Memory B cell (primary cell): ENCODE measurements around the gene PTPRM.

ENCODE experiments used
- ATAC-seq: fragments of 150-1000 bp; cut with Tn5 transposase; 2 replicates; pipeline ENCODE4 v1.10.0; 2021; ENCODE audit warnings: low read depth, mild to moderate bottlenecking, moderate library complexity
- DNase-seq, 2 donors: peaks; one replicate each; pipeline ENCODE4 v3.0.0; 2022; ENCODE audit warnings: low spot score in 2 of 2
- H3K27ac Mint-ChIP-seq: one replicate; pipeline ENCODE4 v1.8.0; 2022; ENCODE audit warnings: mild to moderate bottlenecking, moderate library complexity, mixed read lengths
- H3K27me3 Mint-ChIP-seq: one replicate; pipeline ENCODE4 v1.8.0; 2022; ENCODE audit warnings: mixed read lengths
- H3K36me3 Mint-ChIP-seq: one replicate; pipeline ENCODE4 v1.8.0; 2022; ENCODE audit warnings: mild to moderate bottlenecking, mixed read lengths
- H3K4me1 Mint-ChIP-seq: one replicate; pipeline ENCODE4 v1.8.0; 2022; ENCODE audit warnings: mixed read lengths
- H3K4me3 Mint-ChIP-seq: one replicate; pipeline ENCODE4 v1.8.0; 2022; ENCODE audit warnings: mild to moderate bottlenecking, moderate library complexity, mixed read lengths
- H3K9me3 Mint-ChIP-seq: one replicate; pipeline ENCODE4 v1.8.0; 2022; ENCODE audit warnings: mixed read lengths

Gene PTPRM

DNA sequence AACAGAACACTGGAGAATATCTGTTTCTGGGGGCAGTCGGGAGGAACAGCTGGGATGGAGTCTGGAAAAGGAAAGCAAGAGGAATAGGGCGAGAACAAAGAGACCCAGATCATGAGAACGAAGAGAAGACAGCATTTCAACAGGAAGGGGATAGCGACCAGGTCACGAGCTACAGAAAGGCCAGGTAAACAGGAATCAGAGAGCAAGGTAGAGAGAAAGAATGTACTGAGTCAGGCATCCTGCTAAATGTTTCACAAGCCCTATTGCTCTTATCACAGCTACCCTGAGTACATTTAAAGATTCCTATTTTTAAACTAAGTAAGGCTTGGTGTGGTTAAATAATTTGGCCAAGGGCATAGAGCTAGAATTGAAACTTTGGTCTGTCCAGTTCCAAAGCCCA lies 787.2 kb downstream of the PTPRM start:
- H3K27me3 Mint-ChIP-seq = peaks cover 12% of the 10 kb centered on the region
- H3K36me3 Mint-ChIP-seq = no peaks in the 10 kb centered on the region
- ATAC-seq = no peak
- no peaks in the 10 kb centered on the region for H3K4me1 Mint-ChIP-seq
- peaks cover 2% of the 10 kb centered on the region for H3K9me3 Mint-ChIP-seq
- no peak for DNase-seq
- H3K27ac Mint-ChIP-seq = no peak overlapping the region
- H3K4me3 Mint-ChIP-seq = no peak overlapping the region

DNA sequence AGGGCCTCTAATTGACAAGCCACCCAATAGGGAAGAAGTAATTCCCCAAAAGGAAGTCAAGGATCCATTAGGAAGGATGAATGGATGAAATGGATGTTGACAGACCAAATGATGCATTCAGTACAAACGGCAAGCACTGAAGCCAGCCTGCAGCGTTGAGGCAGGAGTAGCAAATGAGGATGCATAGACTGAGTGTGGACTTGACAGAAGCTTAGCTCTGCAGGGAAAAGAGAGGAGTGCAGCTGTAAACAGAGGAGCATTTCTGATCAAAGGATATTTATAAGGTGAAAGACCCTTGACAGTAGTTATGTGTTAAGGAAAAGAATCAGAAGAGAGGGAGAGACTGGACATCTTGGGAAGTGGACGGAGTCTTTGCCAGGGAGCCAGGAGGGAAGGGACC lies 788.9 kb downstream of the PTPRM start:
- peaks cover 10% of the 10 kb centered on the region for H3K27me3 Mint-ChIP-seq
- no peaks in the 10 kb centered on the region for H3K4me1 Mint-ChIP-seq
- H3K4me3 Mint-ChIP-seq = no peak overlapping the region
- no peak for ATAC-seq
- H3K36me3 Mint-ChIP-seq = no peaks in the 10 kb centered on the region
- H3K9me3 Mint-ChIP-seq = peaks cover 2% of the 10 kb centered on the region
- no peak for DNase-seq
- no peak overlapping the region for H3K27ac Mint-ChIP-seq

DNA sequence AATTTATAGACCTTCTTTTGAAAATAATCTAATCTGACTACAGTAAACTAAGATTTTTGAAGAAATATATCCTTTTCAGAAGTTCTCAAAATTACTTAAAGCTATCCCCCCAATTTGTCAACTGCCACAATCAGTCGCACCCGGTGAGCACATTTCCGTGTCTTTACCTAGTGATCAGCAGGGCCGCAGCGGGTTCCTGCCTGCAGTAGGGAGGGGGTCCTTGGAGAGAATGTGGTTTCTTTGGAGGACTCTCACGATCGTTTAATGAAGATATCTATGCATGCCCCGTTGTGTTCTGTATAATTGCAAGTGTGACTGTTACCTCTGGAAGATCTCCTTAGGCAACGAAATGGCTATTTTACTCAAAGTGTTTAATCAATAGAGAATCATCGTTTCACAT lies 790.2 kb downstream of the PTPRM start:
- no peak overlapping the region for H3K4me3 Mint-ChIP-seq
- peaks cover under 1% of the 10 kb centered on the region for H3K9me3 Mint-ChIP-seq
- no peaks in the 10 kb centered on the region for H3K4me1 Mint-ChIP-seq
- no peak for DNase-seq
- no peak overlapping the region for H3K27ac Mint-ChIP-seq
- H3K36me3 Mint-ChIP-seq = no peaks in the 10 kb centered on the region
- peaks cover 11% of the 10 kb centered on the region for H3K27me3 Mint-ChIP-seq
- ATAC-seq = no peak

DNA sequence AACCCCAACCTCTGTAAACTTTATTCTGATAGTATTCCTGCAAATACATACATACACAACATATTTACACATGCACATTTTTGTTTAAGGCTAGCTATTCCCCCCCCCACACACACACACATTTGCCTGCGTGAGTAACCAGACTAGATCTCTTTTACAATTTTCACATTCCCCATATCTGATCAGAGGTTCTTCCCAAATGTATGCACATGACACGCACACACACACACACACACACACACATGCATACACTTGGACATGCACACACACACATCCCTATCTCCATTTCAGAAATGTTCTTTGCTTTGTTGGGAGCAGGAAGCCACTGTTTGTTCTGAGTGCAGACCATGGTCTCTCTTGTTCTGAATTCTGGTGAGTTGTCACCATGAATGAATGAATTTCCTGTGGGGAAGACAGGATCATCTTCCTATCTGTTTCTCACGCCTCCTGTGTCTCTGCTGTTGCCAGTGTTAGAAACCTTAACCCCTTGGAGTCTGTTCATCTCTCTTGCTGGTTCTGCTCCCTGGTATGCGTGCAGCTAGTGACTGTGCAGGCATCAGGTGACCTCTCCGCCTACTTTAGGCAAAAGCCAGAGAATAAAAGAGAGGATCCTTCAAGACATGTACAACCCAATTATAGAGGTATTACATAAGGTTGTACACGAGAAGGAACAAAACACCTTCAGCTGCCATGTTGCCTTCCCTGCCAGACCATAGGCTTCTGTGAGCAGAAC lies 791.1 kb downstream of the PTPRM start:
- DNase-seq (no peak), ATAC-seq (no peak)
- no peak overlapping the region for H3K4me3 Mint-ChIP-seq
- no peak overlapping the region for H3K27ac Mint-ChIP-seq
- no peaks in the 10 kb centered on the region for H3K36me3 Mint-ChIP-seq
- H3K4me1 Mint-ChIP-seq = no peaks in the 10 kb centered on the region
- H3K27me3 Mint-ChIP-seq = peaks cover 7% of the 10 kb centered on the region
- H3K9me3 Mint-ChIP-seq = no peaks in the 10 kb centered on the region

DNA sequence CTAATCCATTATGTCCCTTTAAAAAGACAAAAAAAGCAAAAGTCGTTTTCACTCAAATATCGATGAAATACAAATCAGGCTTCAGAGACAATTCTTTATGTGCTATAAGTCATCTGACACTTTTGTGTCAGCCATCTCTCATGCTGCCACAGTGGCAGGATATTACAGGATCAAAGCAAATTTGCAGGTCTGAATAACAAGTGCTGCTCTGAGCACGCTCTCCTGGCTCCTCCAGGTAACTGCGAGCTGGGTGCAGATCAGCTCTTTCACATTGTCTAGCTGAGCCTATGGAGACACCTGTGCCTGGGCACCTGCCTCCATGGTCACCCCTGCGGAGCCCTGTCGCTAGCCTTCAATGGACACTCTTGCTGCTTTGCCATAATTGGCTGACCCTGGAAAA lies 792.0 kb downstream of the PTPRM start:
- H3K27ac Mint-ChIP-seq = no peak overlapping the region
- no peak for ATAC-seq

DNA sequence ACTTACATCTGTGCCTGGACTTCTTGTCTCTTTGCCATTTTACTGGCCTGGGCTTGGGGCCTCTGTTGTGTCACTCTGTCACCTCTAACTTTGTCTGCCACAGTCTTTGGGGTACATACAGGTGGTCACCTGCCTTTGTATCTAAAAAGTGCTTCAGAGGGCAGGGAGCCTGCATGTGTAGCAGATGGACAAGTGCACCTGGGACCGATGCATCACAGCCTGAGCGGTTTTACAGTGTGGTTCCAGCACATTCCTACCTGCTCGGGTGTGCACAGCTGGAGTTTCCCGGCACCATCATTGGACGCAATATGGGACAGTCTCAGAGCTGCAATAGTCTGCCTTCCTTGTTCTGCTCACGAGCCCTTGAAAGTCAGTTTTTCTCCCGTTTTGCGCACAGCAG lies 792.4 kb downstream of the PTPRM start:
- Mint-ChIP-seq H3K27ac (no peak overlapping the region), H3K27me3 (peaks cover 3% of the 10 kb centered on the region), H3K36me3 (no peaks in the 10 kb centered on the region), H3K4me1 (no peaks in the 10 kb centered on the region), H3K4me3 (no peak overlapping the region), H3K9me3 (no peaks in the 10 kb centered on the region)
- ATAC-seq (no peak), DNase-seq (no peak)

More for the DNA sequence above, 792.0 kb downstream of the PTPRM start:
- no peaks in the 10 kb centered on the region for H3K9me3 Mint-ChIP-seq
- H3K36me3 Mint-ChIP-seq = no peaks in the 10 kb centered on the region
- no peak overlapping the region for H3K4me3 Mint-ChIP-seq
- no peaks in the 10 kb centered on the region for H3K4me1 Mint-ChIP-seq
- DNase-seq = no peak
- H3K27me3 Mint-ChIP-seq = peaks cover 5% of the 10 kb centered on the region

DNA sequence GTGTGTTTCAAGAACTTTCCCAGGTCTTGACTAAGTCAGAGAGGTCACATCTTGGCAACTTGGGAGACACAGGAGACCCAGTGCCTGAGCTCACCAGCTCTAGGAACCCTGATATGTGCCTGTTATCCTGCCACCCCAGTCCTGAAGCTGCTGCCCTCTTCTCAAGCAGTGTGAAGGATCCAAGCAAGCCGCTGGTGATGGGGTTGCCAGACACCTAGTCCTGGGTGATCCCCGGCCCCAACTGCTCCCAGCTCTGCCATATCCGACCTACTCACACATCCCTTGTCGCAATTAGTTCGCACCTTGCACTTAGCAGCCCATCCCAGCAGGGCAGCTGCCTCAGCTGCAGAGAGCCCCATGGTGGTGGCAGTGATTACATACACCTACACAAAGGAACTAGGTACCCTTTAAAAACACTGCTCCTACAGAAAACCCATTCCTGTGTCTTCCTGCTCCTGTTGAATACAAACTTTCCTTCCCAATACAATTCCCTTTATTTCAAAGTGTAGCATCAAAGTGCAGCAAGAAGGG lies 794.9 kb downstream of the PTPRM start:
- no peak for DNase-seq
- Mint-ChIP-seq H3K9me3 (no peaks in the 10 kb centered on the region), H3K27ac (no peak overlapping the region), H3K27me3 (peaks cover 5% of the 10 kb centered on the region), H3K36me3 (no peaks in the 10 kb centered on the region), H3K4me3 (no peak overlapping the region), H3K4me1 (no peaks in the 10 kb centered on the region)
- ATAC-seq = no peak

DNA sequence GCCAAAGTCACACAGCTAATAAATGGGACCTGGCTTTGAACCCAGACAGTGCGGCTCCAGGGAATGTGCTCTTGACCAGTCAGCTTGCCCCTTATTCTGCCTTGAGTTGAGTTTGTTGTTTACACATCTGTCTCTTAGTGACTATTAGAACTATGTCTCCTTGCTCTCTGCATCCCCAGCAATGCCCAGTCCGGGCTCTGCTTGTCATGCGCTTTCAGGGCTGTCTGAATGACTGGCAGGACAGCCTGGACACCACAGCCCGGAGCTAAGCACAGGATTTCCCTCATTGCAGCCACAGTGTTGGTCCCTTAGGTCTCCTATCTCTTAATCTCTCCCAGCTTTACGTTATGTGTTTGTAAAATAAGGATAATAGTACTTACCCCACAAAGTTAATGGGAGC lies 795.7 kb downstream of the PTPRM start:
- H3K4me1 Mint-ChIP-seq = no peaks in the 10 kb centered on the region
- ATAC-seq (no peak), DNase-seq (no peak)
- H3K4me3 Mint-ChIP-seq = no peak overlapping the region
- H3K9me3 Mint-ChIP-seq = no peaks in the 10 kb centered on the region
- no peaks in the 10 kb centered on the region for H3K36me3 Mint-ChIP-seq
- H3K27me3 Mint-ChIP-seq = peaks cover 5% of the 10 kb centered on the region
- H3K27ac Mint-ChIP-seq = no peak overlapping the region

DNA sequence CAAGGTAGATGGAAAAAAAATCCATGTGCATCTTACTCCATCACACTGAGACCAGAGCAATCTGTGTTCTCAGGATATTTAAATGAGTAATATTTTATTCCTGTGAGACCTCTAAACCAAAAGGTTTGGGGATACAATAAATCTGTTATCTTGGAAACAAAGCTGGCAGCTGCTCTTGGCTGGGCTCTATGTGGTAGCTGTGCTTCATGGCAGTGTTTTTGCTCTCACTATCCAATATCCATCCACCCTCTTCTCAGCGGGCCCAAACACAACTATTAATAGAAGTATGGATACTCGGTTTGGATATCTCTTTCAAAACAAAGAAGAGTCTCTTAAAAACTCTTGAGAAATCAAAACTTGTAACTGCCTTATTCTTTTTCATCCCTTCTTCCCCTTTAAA lies 797.3 kb downstream of the PTPRM start:
- ATAC-seq = no peak
- Mint-ChIP-seq H3K27me3 (peaks cover 12% of the 10 kb centered on the region), H3K4me1 (no peaks in the 10 kb centered on the region), H3K36me3 (no peaks in the 10 kb centered on the region), H3K4me3 (no peak overlapping the region), H3K9me3 (no peaks in the 10 kb centered on the region), H3K27ac (no peak overlapping the region)
- DNase-seq = no peak

DNA sequence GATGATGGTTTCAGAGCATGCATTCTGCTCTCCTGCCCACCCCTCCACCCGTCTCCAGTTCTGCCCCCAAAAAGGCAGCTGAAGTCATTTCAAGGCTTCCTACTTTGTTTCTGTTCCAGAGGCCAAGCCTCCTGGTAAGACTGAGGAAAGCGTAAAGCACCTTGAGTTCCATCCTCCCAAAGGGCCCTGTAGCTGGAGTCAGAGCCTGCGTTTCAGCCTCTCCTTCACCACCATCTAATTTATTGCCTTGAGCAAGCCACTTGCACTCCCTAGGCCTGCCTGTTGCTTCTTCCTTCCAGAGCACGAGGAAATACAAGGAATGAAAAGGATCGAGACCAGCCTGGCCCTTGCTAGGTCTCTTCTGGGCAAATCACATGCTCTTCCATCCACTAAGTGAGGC lies 797.9 kb downstream of the PTPRM start:
- Mint-ChIP-seq H3K27me3 (peaks cover 12% of the 10 kb centered on the region), H3K27ac (no peak overlapping the region), H3K9me3 (no peaks in the 10 kb centered on the region), H3K36me3 (no peaks in the 10 kb centered on the region), H3K4me3 (no peak overlapping the region), H3K4me1 (no peaks in the 10 kb centered on the region)
- ATAC-seq (no peak), DNase-seq (no peak)

DNA sequence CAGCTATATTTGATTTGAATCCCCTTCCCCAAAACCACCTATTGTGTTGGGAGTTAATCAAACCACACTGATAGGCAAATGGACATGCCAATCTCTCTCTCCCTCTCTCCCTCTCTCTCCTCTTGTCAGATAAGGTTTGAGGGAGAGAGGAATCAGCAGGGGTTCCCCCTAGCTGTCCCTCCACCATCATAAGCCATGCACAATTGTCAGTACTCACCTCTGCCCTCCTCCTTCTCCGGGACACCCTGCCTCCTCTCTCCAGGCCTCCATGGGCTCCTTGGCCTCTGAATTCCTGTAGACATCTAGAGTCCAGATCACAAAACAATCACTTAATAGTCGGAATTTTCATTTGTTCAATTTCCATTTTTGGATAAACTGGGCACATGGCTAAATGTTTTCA lies 798.4 kb downstream of the PTPRM start:
- Mint-ChIP-seq H3K27ac (no peak overlapping the region), H3K27me3 (peaks cover 12% of the 10 kb centered on the region), H3K36me3 (no peaks in the 10 kb centered on the region), H3K4me1 (no peaks in the 10 kb centered on the region), H3K4me3 (no peak overlapping the region), H3K9me3 (no peaks in the 10 kb centered on the region)
- ATAC-seq (no peak), DNase-seq (no peak)

DNA sequence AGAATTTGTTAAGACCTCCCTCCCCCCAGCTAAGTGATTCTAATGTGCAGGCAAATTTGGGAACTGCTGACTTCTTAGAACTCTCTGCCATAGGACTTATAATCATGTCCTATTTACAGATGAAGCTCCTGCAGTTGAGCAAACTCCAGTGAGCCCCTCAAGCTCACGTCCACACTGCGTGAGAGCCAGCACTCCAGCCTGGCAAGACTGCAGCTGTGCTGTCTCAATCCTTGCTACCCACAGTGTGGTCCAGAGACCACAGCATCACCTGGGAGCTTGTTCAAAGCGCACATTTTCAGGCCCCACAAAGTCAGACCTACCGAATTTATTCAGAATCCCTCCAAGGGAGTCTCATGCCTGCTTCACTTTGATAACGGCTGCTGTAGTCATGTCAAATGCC lies 799.0 kb downstream of the PTPRM start:
- Mint-ChIP-seq H3K27ac (no peak overlapping the region), H3K4me1 (no peaks in the 10 kb centered on the region), H3K27me3 (peaks cover 11% of the 10 kb centered on the region), H3K4me3 (no peak overlapping the region), H3K9me3 (no peaks in the 10 kb centered on the region), H3K36me3 (no peaks in the 10 kb centered on the region)
- ATAC-seq (no peak), DNase-seq (no peak)

DNA sequence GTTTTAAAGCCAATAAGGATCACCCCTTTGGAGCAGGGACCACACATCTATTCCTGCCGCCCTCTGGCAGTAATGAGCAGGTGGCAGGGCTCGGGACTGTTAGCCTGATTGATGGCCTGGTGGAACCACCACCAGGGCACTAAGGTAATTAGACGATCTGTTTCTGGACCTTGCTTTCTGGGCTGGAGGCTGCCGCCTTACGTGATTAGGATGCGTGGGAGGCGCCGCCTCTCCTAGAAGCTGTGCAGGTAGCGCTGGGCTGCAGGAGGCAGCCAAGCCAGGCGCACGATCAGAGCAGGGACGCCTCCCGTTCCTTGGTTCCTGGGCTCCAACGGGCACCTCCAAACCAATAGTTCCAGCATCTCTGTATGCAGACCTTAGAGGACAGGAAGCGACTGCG lies 799.5 kb downstream of the PTPRM start:
- Mint-ChIP-seq H3K36me3 (no peaks in the 10 kb centered on the region), H3K27ac (no peak overlapping the region), H3K4me1 (no peaks in the 10 kb centered on the region), H3K27me3 (peaks cover 14% of the 10 kb centered on the region), H3K4me3 (no peak overlapping the region), H3K9me3 (no peaks in the 10 kb centered on the region)
- ATAC-seq = no peak
- DNase-seq = no peak

DNA sequence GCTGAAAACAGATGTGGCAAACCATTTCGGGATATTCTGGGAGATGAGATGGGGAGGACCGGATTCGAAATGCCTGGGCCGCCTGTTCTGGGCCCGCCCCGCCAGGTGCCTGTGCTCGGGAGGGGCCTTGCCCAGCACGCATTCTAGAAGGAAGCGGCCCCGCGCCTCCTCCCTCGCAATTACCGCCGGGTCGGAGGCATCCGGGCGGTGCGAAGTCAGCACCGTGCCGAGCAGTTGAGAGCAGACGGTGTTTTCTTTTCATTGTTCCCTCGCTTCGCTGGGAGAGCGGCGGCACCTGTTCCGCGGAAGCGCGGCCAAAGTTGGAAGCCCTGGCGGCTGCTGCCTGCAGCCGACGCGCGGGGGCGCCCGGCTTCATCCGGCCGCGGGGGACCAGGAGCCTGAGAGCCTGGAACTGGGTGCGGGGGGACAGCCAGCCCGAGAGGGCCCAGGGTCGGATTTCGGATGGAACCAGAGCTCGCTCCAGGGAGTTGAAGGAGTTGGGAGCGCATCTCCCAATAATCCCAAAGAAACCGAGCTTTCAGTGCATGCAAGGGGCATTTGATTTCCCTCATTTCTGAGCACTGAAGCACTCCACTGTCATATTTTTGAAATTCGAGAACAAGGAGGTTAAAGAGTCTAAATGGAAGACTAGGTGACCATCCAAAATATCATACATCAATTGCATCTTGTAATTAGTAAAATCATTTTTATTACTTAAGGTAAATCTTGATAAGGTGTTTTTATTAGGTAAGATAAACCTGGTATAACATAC lies 800.3 kb downstream of the PTPRM start:
- Mint-ChIP-seq H3K27me3 (peaks cover 14% of the 10 kb centered on the region), H3K36me3 (no peaks in the 10 kb centered on the region), H3K27ac (no peak overlapping the region), H3K4me1 (no peaks in the 10 kb centered on the region), H3K9me3 (no peaks in the 10 kb centered on the region), H3K4me3 (no peak overlapping the region)
- DNase-seq = no peak
- ATAC-seq = peak; percentile 27
